A673 (cell line): ENCODE data around the gene TOR1B. TPM values are rescaled to one million over a fixed set of nuclear protein-coding genes. Genes with fewer than 3 reads are reported as not detected.
"Not testable (repeated sequence)": the region's sequence is repeated elsewhere in the genome, so short reads cannot be mapped to it uniquely, and the experiment has no call there.

Source experiments
- BruUV-seq: library from RNA; stranded (reverse); fragments of 400-500 nt; replicated peaks from 2 replicates; lab custom pipeline; 2021; lab: Mats Ljungman, UMichigan
- CTCF ChIA-PET: fragments of 300-600 bp; sonication (Branson Sonifier 250); formaldehyde crosslinking; loops from one replicate; lab custom pipeline; 2022; ENCODE audit warnings: antibody characterized with exemption; lab: Charles Lee
- POLR2A ChIA-PET: fragments of 300-600 bp; sonication (Branson Sonifier 250); formaldehyde crosslinking; loops from one replicate; lab custom pipeline; 2022; ENCODE audit warnings: antibody characterized with exemption; ENCODE audit not compliant: low non-redundant PET; lab: Charles Lee
- DNase-seq: peaks from one replicate; pipeline ENCODE4 v3.0.0-alpha.2; 2015; ENCODE audit warnings: low spot score
- H3K27ac ChIP-seq: fragments of 200-600 bp; sonication (generic); 2 replicates; pipeline ENCODE4 v1.5.1; 2016; ENCODE audit warnings: mixed run types, low read depth, mild to moderate bottlenecking, mixed read lengths, antibody characterized with exemption, low read length; ENCODE audit not compliant: poor library complexity, severe bottlenecking
- H3K27me3 ChIP-seq: fragments of 200-600 bp; sonication (generic); replicated peaks from 2 replicates; pipeline ENCODE4 v1.6.1; 2017; ENCODE audit warnings: mixed run types, low read depth, mild to moderate bottlenecking, mixed read lengths, antibody characterized with exemption, low read length; ENCODE audit not compliant: insufficient read depth, poor library complexity
- H3K36me3 ChIP-seq: fragments of 200-600 bp; sonication (generic); 2 replicates; pipeline ENCODE4 v1.6.1; 2016; ENCODE audit warnings: mixed run types, mild to moderate bottlenecking, mixed read lengths, antibody characterized with exemption, low read length; ENCODE audit not compliant: insufficient read depth, poor library complexity, severe bottlenecking
- H3K4me1 ChIP-seq: fragments of 200-600 bp; sonication (generic); 2 replicates; pipeline ENCODE4 v1.6.1; 2017; ENCODE audit warnings: mixed run types, mild to moderate bottlenecking, mixed read lengths, antibody characterized with exemption, low read length; ENCODE audit not compliant: insufficient read depth, poor library complexity, severe bottlenecking
- H3K4me3 ChIP-seq: fragments of 200-600 bp; sonication (generic); 2 replicates; pipeline ENCODE4 v1.5.1; 2016; ENCODE audit warnings: low read depth, mixed run types, mild to moderate bottlenecking, mixed read lengths, low read length; ENCODE audit not compliant: poor library complexity, severe bottlenecking
- H3K9me3 ChIP-seq: fragments of 200-600 bp; sonication (generic); 2 replicates; pipeline ENCODE4 v1.6.1; 2016; ENCODE audit warnings: mixed run types, low read depth, mild to moderate bottlenecking, mixed read lengths, antibody characterized with exemption, low read length; ENCODE audit not compliant: poor library complexity, severe bottlenecking
- EZH2 ChIP-seq: fragments of 200-600 bp; sonication (generic); IDR thresholded peaks from 2 replicates; pipeline ENCODE4 v1.6.1; 2017; ENCODE audit warnings: borderline replicate concordance, low read depth, mild to moderate bottlenecking, mixed read lengths, antibody characterized with exemption, low read length; ENCODE audit not compliant: poor library complexity, severe bottlenecking
- intact Hi-C: fragments of 100-400 bp; cut with micrococcal nuclease; formaldehyde crosslinking; loops from one replicate; pipeline ENCODE4 v1.10.0; 2022; ENCODE audit not compliant: unreplicated experiment
- total RNA-seq: library from RNA; stranded (reverse); gene quantifications from 2 replicates; pipeline ENCODE4 v1.2.3, GENCODE V29; 2021
- TF ChIP-seq, protein P1 (sequence below): fragments of 300-800, 200-600 bp; sonication (generic); conservative IDR thresholded peaks from 2 replicates; pipeline ENCODE4 v1.5.1; 2017; ENCODE audit warnings: low read depth, mild to moderate bottlenecking, antibody characterized with exemption, low read length, moderate library complexity, mixed read lengths

Gene TOR1B
- total RNA-seq, 1 experiment from 2014 or later, result 47.6 TPM

DNA sequence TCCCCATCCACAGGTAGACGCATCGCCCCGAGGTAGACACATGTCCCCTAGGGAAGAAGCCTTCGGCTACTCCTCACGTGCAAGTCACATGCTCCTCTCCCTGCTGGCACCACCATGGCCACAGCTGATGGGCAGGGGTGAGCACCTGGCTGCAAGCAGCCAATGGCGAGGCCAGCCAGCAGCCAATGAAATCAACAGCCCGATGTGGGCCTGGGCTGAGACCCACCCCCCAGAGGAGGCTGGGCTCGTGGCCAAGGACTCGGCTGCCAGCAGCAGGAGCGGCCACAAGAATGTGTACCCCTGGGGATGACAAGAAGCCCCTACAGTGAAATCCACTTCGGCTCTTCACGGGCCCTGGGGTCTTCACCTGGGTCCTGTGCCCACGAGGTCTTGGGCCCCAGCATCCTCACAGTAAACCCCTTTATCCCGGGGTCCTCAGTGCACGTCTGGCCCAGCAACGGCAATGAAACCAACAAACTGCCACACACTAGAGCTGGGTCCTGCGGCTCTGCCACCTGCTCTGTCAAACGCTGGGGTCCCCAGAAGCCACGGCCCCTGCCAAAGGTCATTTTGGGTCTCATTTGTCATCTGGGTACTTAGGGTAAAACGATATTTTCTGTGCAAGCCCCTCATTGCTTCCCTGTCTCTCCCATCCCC, 28.1 kb upstream of the TOR1B start:
- TF ChIP-seq, protein P1, sequence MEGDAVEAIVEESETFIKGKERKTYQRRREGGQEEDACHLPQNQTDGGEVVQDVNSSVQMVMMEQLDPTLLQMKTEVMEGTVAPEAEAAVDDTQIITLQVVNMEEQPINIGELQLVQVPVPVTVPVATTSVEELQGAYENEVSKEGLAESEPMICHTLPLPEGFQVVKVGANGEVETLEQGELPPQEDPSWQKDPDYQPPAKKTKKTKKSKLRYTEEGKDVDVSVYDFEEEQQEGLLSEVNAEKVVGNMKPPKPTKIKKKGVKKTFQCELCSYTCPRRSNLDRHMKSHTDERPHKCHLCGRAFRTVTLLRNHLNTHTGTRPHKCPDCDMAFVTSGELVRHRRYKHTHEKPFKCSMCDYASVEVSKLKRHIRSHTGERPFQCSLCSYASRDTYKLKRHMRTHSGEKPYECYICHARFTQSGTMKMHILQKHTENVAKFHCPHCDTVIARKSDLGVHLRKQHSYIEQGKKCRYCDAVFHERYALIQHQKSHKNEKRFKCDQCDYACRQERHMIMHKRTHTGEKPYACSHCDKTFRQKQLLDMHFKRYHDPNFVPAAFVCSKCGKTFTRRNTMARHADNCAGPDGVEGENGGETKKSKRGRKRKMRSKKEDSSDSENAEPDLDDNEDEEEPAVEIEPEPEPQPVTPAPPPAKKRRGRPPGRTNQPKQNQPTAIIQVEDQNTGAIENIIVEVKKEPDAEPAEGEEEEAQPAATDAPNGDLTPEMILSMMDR, result no peak
- no peak for TF ChIP-seq EZH2
- POLR2A ChIA-PET, result no interaction called here
- Histone ChIP-seq H3K27ac (no peak overlapping the region), H3K4me1 (no peaks in the 10 kb centered on the region), H3K9me3 (no peaks in the 10 kb centered on the region), H3K36me3 (no peaks in the 10 kb centered on the region), H3K27me3 (no peaks in the 10 kb centered on the region), H3K4me3 (no peak overlapping the region)
- BruUV-seq, result no TSS peak
- DNase-seq, result no peak
- CTCF ChIA-PET, result no interaction called here
- intact Hi-C loops, result no loop called here

DNA sequence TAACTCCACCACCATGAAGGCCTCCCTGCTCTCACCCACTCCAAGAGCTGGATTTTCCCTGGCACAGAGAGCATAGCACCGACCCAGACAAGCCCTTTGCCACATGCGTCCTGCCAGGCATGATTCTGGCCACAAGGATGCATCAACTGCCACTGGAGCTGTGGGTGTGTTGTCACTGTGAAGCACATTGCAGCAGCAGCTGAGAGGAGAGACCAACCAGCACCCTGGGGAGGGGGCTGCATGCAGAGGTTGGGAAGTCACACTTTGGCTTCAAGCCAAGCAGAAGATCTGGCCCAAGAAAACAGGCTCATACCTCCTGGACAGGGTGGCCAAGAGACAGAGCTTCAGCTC, 27.6 kb upstream of the TOR1B start:
- TF ChIP-seq, protein P1, result no peak
- no peak for TF ChIP-seq EZH2
- no peaks in the 10 kb centered on the region for H3K4me1 ChIP-seq
- CTCF ChIA-PET, result interaction anchor here (0.5 kb wide), 1 partner anchor 33 kb away, joined by 3 read pairs; no protein-coding TSS in a partner anchor
- no peak for DNase-seq
- BruUV-seq, result no TSS peak
- no peaks in the 10 kb centered on the region for H3K36me3 ChIP-seq
- intact Hi-C loops, result no loop called here
- POLR2A ChIA-PET, result no interaction called here
- no peaks in the 10 kb centered on the region for H3K9me3 ChIP-seq
- no peak overlapping the region for H3K27ac ChIP-seq
- H3K27me3 ChIP-seq, result no peaks in the 10 kb centered on the region
- no peak overlapping the region for H3K4me3 ChIP-seq

DNA sequence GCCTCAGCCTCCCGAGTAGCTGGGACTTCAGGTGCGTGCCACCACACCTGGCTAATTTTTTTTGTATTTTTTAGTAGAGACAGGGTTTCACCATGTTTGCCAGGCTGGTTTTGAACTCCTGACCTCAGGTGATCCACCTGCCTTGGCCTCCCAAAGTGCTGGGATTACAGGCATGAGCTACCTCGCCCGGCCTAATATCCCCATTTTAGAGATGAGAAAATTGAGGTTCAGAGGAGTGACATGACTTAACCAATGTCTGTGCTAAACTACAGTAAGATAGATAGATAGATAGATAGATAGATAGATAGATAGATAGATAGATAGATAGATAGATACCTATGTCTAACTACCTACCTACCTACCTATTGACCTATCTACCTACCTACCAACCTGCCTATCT, 26.9 kb upstream of the TOR1B start:
- DNase-seq, H3K4me3 ChIP-seq, H3K36me3 ChIP-seq, intact Hi-C loops, H3K9me3 ChIP-seq, BruUV-seq, H3K27me3 ChIP-seq, H3K27ac ChIP-seq, H3K4me1 ChIP-seq: not testable (repeated sequence)
- ChIA-PET CTCF (interaction anchor here (0.5 kb wide), 1 partner anchor 34 kb away, joined by 3 read pairs; no protein-coding TSS in a partner anchor), POLR2A (interaction anchor here (0.5 kb wide), 1 partner anchor 14 kb away, joined by 10 read pairs; no protein-coding TSS in a partner anchor)

DNA sequence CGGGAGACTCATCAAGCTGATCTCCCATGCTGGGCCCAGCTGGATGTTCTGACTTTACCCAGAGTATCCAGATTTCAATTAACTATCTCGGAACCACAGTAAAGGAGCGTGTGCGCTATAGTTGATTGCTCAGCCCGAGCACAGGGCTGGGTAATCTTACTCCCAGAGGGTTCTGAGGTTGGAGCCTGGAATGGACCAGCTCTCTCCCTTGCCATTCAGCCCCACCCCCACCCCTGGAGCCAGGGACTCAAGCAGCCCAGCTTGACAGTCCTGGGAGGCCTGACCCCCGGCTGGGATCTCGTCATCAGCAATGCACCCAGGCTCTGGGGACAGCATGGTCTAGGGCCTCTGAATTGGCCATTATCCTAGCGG, 26.4 kb upstream of the TOR1B start:
- no peaks in the 10 kb centered on the region for H3K9me3 ChIP-seq
- no peaks in the 10 kb centered on the region for H3K36me3 ChIP-seq
- no peak overlapping the region for H3K4me3 ChIP-seq
- no peak overlapping the region for H3K27ac ChIP-seq
- ChIA-PET POLR2A (interaction anchor here (0.5 kb wide), 1 partner anchor 15 kb away, joined by 10 read pairs; no protein-coding TSS in a partner anchor), CTCF (interaction anchor here (1.0 kb wide), 1 partner anchor 39 kb away, joined by 3 read pairs; no protein-coding TSS in a partner anchor)
- intact Hi-C loops, result no loop called here
- BruUV-seq, result no TSS peak
- H3K27me3 ChIP-seq, result no peaks in the 10 kb centered on the region
- no peaks in the 10 kb centered on the region for H3K4me1 ChIP-seq
- DNase-seq, result no peak
- no peak for TF ChIP-seq EZH2
- TF ChIP-seq, protein P1, result no peak
